ENCODE measurements around the gene TWIST2. TPM values are rescaled to one million over a fixed set of nuclear protein-coding genes. Genes with fewer than 3 reads are reported as not detected.

Gene TWIST2
- polyA plus RNA-seq, 1 of the 3 experiments (the other 2 are of a cell fraction): 19.5 TPM

DNA sequence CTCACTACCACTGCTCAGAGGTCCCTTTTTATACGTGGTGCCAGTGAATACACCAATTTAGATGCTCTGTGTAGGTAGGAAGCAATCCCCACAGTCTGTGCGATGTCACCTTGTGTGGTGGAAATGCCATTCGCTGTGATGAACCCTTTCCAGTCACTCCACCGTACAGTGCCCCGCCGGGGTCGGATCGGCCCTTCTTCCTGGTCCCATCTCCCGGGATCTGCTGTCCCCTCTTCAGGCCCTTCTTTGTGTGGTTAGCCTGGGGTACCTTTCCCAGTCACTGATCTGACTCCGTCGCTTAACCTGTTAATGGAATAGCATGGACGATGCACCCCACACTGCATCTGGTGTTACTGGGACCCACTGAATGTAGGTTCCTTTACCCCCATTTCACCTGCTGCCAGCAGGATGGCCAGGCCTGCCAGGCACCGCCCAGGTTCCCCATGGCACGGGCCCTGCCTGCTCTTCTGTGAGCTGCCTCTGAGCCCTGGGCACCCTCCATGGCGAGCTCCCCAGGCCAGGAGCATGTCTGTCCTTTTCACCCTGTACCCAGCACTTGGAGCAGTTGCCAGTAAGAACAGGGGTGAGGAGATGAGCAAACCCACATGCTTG is 18.0 kb downstream of the TWIST2 start (continued):
- TF ChIP-seq NFIC (IDR thresholded peaks at IDR 0.05; ENCODE audit: borderline replicate concordance) (no peak), EZH2phosphoT487 (IDR thresholded peaks at IDR 0.05; ENCODE audit: borderline replicate concordance, low read depth) (no peak), GABPA (IDR thresholded peaks at IDR 0.05; ENCODE audit: low read depth) (no peak), RXRA (IDR thresholded peaks at IDR 0.05; ENCODE audit: borderline replicate concordance, low read depth) (no peak), FOXJ3 (CRISPR knock-in tag; IDR thresholded peaks at IDR 0.05) (no peak), YY1 (IDR thresholded peaks at IDR 0.05; ENCODE audit: low read depth) (no peak), NRF1 (IDR thresholded peaks at IDR 0.05; ENCODE audit: low read depth, low read length) (no peak), ELF1 (IDR thresholded peaks at IDR 0.05) (no peak)
- TF ChIP-seq, protein P1, sequence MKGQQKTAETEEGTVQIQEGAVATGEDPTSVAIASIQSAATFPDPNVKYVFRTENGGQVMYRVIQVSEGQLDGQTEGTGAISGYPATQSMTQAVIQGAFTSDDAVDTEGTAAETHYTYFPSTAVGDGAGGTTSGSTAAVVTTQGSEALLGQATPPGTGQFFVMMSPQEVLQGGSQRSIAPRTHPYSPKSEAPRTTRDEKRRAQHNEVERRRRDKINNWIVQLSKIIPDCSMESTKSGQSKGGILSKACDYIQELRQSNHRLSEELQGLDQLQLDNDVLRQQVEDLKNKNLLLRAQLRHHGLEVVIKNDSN (IDR thresholded peaks at IDR 0.05; ENCODE audit: borderline replicate concordance, low read depth): no peak

DNA sequence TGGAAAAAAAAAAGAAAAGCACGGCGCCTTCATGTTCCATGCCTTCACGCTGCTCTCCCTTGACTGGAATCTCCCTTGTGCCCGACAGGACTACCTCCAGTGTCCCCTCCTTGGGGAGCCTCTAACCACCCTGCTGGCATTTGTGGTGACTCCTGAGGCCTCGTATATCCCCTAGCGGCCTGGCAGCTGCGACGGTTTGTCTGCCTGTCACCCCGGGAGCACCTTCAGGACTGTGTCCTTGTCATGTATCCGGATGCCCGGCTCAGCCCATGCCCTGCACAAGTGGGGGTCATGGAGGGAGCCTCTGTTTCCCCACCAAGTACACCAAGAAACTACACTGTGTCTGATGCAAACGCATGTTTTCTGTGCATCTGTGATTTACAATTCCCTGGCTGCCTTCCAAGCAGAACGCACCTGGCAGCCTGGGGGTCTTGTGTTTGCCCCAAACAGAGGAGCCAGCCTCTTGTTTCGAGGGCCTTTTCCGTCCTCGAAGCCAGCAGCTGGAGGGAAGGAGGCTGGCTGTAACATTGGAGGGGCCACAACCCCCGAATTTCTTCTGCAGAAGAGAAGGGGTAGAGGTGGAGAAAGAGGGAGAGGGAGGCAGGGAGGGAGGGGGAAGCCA is 18.9 kb downstream of the TWIST2 start:
- no peaks in the 10 kb centered on the region for H4K20me1 ChIP-seq (ENCODE audit: insufficient read depth)
- peaks cover 32 to 42% of the 10 kb centered on the region in 2 experiments; a peak in 3 of 4 replicates for H3K4me1 ChIP-seq (ENCODE audit: control insufficient read depth in 1 of 2, insufficient read depth in 2 of 2, low read depth in 1 of 2, low read length in 1 of 2)
- H3K27me3 ChIP-seq (ENCODE audit: insufficient read depth): no peaks in the 10 kb centered on the region
- H3K36me3 ChIP-seq (replicated peaks in 1 of 2; ENCODE audit: control insufficient read depth in 1 of 2, insufficient read depth in 2 of 2, low read length in 1 of 2): no peaks in the 10 kb centered on the region
- no peaks in the 10 kb centered on the region for H3K9me2 ChIP-seq
- peak; percentile 41 for DNase-seq
- 75% methylated on average over 17 of the region's 17 CpGs for WGBS (ENCODE audit: low lambda C conversion rate)
- H3K27ac ChIP-seq (ENCODE audit: low read depth in 2 of 2, low read length in 1 of 2): peak overlapping the region in 1 of 2 experiments; percentile 80; a peak in 2 of 4 replicates
- ChIA-PET POLR2A (no interaction called here), CTCF (interaction anchor here (0.7 kb wide), 1 partner anchor 8 kb away, joined by 3 read pairs; no protein-coding TSS in a partner anchor)
- H3K4me3 ChIP-seq (ENCODE audit: low read depth in 2 of 2, low read length in 1 of 2): no peak overlapping the region
- peaks cover 16% of the 10 kb centered on the region for H3K79me2 ChIP-seq (ENCODE audit: insufficient read depth)
- peak overlapping the region; percentile 83 for H3K4me2 ChIP-seq
- H3K9me3 ChIP-seq: no peaks in the 10 kb centered on the region
- no peak overlapping the region for H3K9ac ChIP-seq
- H2AFZ ChIP-seq (ENCODE audit: low read depth): no peak overlapping the region
- peaks cover 14% of the 10 kb centered on the region for H3F3A ChIP-seq (replicated peaks; ENCODE audit: insufficient read depth)
- TF ChIP-seq RFX5 (IDR thresholded peaks at IDR 0.05; ENCODE audit: low read length) (no peak), EZH2phosphoT487 (IDR thresholded peaks at IDR 0.05; ENCODE audit: borderline replicate concordance, low read depth) (no peak), JUND (IDR thresholded peaks at IDR 0.05) (no peak), NFIC (IDR thresholded peaks at IDR 0.05; ENCODE audit: borderline replicate concordance) (no peak), SIN3A (IDR thresholded peaks at IDR 0.05; ENCODE audit: borderline replicate concordance, low read depth, low read length) (no peak), RAD21 (IDR thresholded peaks at IDR 0.05; ENCODE audit: low read length) (no peak), FOXJ3 (CRISPR knock-in tag; IDR thresholded peaks at IDR 0.05) (no peak), SMC3 (IDR thresholded peaks at IDR 0.05; ENCODE audit: low read depth, low read length) (no peak), YY1 (IDR thresholded peaks at IDR 0.05; ENCODE audit: low read depth) (no peak), PBX3 (IDR thresholded peaks at IDR 0.05) (no peak)
- TF ChIP-seq, protein P2, sequence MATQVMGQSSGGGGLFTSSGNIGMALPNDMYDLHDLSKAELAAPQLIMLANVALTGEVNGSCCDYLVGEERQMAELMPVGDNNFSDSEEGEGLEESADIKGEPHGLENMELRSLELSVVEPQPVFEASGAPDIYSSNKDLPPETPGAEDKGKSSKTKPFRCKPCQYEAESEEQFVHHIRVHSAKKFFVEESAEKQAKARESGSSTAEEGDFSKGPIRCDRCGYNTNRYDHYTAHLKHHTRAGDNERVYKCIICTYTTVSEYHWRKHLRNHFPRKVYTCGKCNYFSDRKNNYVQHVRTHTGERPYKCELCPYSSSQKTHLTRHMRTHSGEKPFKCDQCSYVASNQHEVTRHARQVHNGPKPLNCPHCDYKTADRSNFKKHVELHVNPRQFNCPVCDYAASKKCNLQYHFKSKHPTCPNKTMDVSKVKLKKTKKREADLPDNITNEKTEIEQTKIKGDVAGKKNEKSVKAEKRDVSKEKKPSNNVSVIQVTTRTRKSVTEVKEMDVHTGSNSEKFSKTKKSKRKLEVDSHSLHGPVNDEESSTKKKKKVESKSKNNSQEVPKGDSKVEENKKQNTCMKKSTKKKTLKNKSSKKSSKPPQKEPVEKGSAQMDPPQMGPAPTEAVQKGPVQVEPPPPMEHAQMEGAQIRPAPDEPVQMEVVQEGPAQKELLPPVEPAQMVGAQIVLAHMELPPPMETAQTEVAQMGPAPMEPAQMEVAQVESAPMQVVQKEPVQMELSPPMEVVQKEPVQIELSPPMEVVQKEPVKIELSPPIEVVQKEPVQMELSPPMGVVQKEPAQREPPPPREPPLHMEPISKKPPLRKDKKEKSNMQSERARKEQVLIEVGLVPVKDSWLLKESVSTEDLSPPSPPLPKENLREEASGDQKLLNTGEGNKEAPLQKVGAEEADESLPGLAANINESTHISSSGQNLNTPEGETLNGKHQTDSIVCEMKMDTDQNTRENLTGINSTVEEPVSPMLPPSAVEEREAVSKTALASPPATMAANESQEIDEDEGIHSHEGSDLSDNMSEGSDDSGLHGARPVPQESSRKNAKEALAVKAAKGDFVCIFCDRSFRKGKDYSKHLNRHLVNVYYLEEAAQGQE (IDR thresholded peaks at IDR 0.05; ENCODE audit: low read depth, low read length): no peak
- TF ChIP-seq, protein P3, sequence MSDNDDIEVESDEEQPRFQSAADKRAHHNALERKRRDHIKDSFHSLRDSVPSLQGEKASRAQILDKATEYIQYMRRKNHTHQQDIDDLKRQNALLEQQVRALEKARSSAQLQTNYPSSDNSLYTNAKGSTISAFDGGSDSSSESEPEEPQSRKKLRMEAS (IDR thresholded peaks at IDR 0.05; ENCODE audit: low read depth): no peak
